ENCODE results near the gene SYNPR. TPM values are rescaled to one million over a fixed set of nuclear protein-coding genes. Genes with fewer than 3 reads are reported as not detected.

The SYNPR gene
- total RNA-seq, 4 donors from 2014 or later = not detected

- no peak for TF ChIP-seq CTCF (IDR thresholded peaks at IDR 0.05)
- no peak for TF ChIP-seq POLR2A (IDR thresholded peaks at IDR 0.05)
- no peak overlapping the region for H3K4me3 ChIP-seq (ENCODE audit: low read depth, poor library complexity, severe bottlenecking)
- WGBS, 2 donors = 24 to 71% methylated on average over 4 of the region's 4 CpGs
- intact Hi-C loops (cut with DNase I; ENCODE audit: low total_unique reads) = no loop called here
- no peak for DNase-seq (ENCODE audit: low spot score in 2 of 2)
These were observed 284.2 kb downstream of the SYNPR start for GRCh38 chr3:63562323-63562722.

- no peak for TF ChIP-seq POLR2A (IDR thresholded peaks at IDR 0.05)
- TF ChIP-seq CTCF (IDR thresholded peaks at IDR 0.05) = no peak
- intact Hi-C loops (cut with DNase I; ENCODE audit: low total_unique reads) = no loop called here
- no peak for DNase-seq (ENCODE audit: low spot score in 2 of 2)
- H3K4me3 ChIP-seq (ENCODE audit: low read depth, poor library complexity, severe bottlenecking) = no peak overlapping the region
These were observed 285.5 kb downstream of the SYNPR start for GRCh38 chr3:63563572-63563971.

DNA sequence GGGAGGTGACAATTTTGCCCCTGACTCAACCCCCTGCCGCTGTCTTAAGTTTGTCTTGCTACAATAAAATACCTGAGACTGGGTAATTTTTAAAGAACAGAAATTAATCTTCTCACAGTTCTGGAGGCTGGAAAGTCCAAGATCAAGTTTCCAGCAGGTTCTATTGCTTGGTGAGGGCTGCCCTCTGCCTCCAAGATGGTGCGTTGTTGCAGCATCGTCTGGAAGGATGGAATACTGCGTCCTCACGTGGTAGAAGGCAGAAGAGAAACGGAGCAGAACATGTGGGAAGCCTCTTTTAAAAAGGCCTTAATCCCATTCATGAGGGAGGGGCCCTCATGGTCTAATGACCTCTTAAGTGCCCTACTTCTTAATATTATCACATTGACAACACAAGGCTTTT, 287.1 kb downstream of the SYNPR start:
- DNase-seq (ENCODE audit: low spot score in 2 of 2) = no peak
- 61 to 86% methylated on average over 6 of the region's 6 CpGs for WGBS, 2 donors
- TF ChIP-seq POLR2A (IDR thresholded peaks at IDR 0.05) = no peak
- intact Hi-C loops (cut with DNase I; ENCODE audit: low total_unique reads) = no loop called here
- H3K4me3 ChIP-seq (ENCODE audit: low read depth, poor library complexity, severe bottlenecking) = no peak overlapping the region

DNA sequence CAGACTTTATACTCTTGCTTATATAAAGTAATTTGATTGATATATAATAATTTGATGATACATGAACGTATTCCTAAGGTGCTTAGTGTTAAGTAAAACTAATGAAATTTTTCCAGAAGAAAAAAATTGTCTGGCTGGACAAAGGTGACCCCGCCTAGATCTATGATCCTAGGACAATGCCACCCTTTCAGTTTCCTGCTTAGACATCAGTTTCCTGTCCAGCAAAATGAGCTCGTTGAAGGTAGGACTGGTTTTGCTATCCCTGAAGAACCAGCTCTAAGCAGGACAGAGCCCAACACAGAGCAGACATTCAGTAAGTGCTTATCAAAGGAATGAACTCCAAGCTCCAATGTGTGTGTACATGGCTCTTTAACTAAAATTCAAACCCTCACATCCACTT, 293.6 kb downstream of the SYNPR start:
- no peak for TF ChIP-seq POLR2A (IDR thresholded peaks at IDR 0.05)
- no peak for TF ChIP-seq CTCF (IDR thresholded peaks at IDR 0.05)
- no peak overlapping the region for H3K4me3 ChIP-seq (ENCODE audit: low read depth, poor library complexity, severe bottlenecking)
- WGBS, 2 donors = 66 to 67% methylated on average over 3 of the region's 3 CpGs
- DNase-seq (ENCODE audit: low spot score in 2 of 2) = no peak
- intact Hi-C loops (cut with DNase I; ENCODE audit: low total_unique reads) = no loop called here

DNA sequence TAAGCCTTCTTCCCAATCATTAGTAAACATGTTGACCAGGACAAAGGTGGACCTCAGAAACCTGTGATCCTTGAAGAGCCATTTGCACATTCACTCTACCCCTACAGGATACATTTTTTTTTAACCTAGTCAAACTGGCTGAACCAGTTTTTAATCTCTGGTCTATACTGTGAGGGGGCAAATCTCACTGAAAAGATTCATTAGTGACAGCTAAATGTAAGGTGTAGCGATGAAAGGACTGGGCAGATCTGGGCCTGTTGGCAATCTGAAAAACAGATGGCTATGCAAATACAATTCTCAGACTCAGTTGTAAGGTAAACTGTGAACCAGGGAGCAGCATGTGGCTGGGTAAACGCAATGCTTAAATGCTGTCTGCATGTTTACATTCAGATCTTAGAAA, 298.7 kb downstream of the SYNPR start:
- intact Hi-C loops (cut with DNase I; ENCODE audit: low total_unique reads) = no loop called here
- DNase-seq (ENCODE audit: low spot score in 2 of 2) = no peak
- no peak for TF ChIP-seq POLR2A (IDR thresholded peaks at IDR 0.05)
- no peak for TF ChIP-seq CTCF (IDR thresholded peaks at IDR 0.05)
- no peak overlapping the region for H3K4me3 ChIP-seq (ENCODE audit: low read depth, poor library complexity, severe bottlenecking)
- 38 to 53% methylated on average over 2 of the region's 2 CpGs for WGBS, 2 donors

DNA sequence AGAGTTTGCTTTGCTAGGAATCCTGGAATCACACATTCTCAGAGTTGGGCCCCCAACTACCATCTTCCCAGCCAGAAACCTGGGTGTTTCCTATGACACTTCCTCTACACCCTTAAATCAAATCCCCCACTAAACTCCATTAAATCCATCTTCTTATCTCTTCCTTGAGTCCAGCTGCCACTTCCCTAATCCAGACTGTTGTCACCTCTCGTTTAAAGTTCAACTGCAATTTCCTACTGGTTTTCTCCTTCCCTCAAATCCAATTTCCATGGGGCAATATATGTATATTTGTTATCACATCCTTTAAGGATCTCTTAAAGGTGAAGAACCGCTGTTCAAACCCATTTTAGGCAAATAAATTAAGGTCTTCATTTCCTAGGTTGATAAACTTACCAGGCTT, 300.8 kb downstream of the SYNPR start:
- TF ChIP-seq POLR2A (IDR thresholded peaks at IDR 0.05) = no peak
- no peak for TF ChIP-seq CTCF (IDR thresholded peaks at IDR 0.05)
- 65 to 70% methylated on average over 2 of the region's 2 CpGs for WGBS, 2 donors
- intact Hi-C loops (cut with DNase I; ENCODE audit: low total_unique reads) = no loop called here
- no peak for DNase-seq (ENCODE audit: low spot score in 2 of 2)
- H3K4me3 ChIP-seq (ENCODE audit: low read depth, poor library complexity, severe bottlenecking) = no peak overlapping the region

All from lower leg skin (tissue), 4 donors.